H9 (cell line): ENCODE data around the gene MINDY4. TPM values are rescaled to one million over a fixed set of nuclear protein-coding genes. Genes with fewer than 3 reads are reported as not detected.

Experiments
- DNase-seq: peaks from one replicate; pipeline ENCODE4 v3.0.0-alpha.2; 2017
- H2AFZ ChIP-seq: one replicate; pipeline ENCODE4 v1.6.1; 2013; ENCODE audit warnings: mild to moderate bottlenecking, low read length, control low read depth, moderate library complexity
- H2AK5ac ChIP-seq: 2 replicates; pipeline ENCODE4 v1.6.1; 2013; ENCODE audit warnings: low read length, control low read depth, mixed read lengths; ENCODE audit not compliant: insufficient read length
- H2BK120ac ChIP-seq: one replicate; pipeline ENCODE4 v1.6.1; 2013; ENCODE audit warnings: low read depth, mild to moderate bottlenecking, low read length, control low read depth, inconsistent platforms; ENCODE audit not compliant: poor library complexity, severe bottlenecking
- H2BK12ac ChIP-seq: 2 replicates; pipeline ENCODE4 v1.6.1; 2013; ENCODE audit warnings: low read length, control low read depth, mixed read lengths, low read depth; ENCODE audit not compliant: insufficient read length
- H2BK15ac ChIP-seq: 2 replicates; pipeline ENCODE4 v1.6.1; 2013; ENCODE audit warnings: low read depth, low read length, control low read depth
- H2BK20ac ChIP-seq: one replicate; pipeline ENCODE4 v1.6.1; 2013; ENCODE audit warnings: low read depth, mild to moderate bottlenecking, low read length, control low read depth, inconsistent platforms; ENCODE audit not compliant: poor library complexity, severe bottlenecking
- H2BK5ac ChIP-seq: 2 replicates; pipeline ENCODE4 v1.6.1; 2013; ENCODE audit warnings: low read length, control low read depth, mixed read lengths; ENCODE audit not compliant: insufficient read length
- H3K14ac ChIP-seq: 2 replicates; pipeline ENCODE4 v1.6.1; 2013; ENCODE audit warnings: low read length, control low read depth; ENCODE audit not compliant: insufficient read depth
- H3K18ac ChIP-seq: 2 replicates; pipeline ENCODE4 v1.6.1; 2013; ENCODE audit warnings: low read depth, mild to moderate bottlenecking, mixed read lengths, low read length, control low read depth; ENCODE audit not compliant: insufficient read length
- H3K23ac ChIP-seq: 2 replicates; pipeline ENCODE4 v1.6.1; 2013; ENCODE audit warnings: low read length, control low read depth, mixed read lengths, low read depth; ENCODE audit not compliant: insufficient read length
- H3K23me2 ChIP-seq: 2 replicates; pipeline ENCODE4 v1.6.1; 2013; ENCODE audit warnings: low read depth, mild to moderate bottlenecking, mixed read lengths, low read length, control low read depth; ENCODE audit not compliant: insufficient read length, poor library complexity, severe bottlenecking
- H3K27ac ChIP-seq: 2 replicates; pipeline ENCODE4 v1.5.1; 2013; ENCODE audit warnings: low read length, control low read depth, mixed read lengths, low read depth; ENCODE audit not compliant: insufficient read length
- H3K27me3 ChIP-seq: 2 replicates; pipeline ENCODE4 v1.6.1; 2013; ENCODE audit warnings: low read length, control low read depth, inconsistent platforms; ENCODE audit not compliant: insufficient read depth
- H3K4ac ChIP-seq: 2 replicates; pipeline ENCODE4 v1.6.1; 2013; ENCODE audit warnings: low read depth, mild to moderate bottlenecking, control low read depth, inconsistent platforms, low read length, moderate library complexity
- H3K4me1 ChIP-seq: 2 replicates; pipeline ENCODE4 v1.6.1; 2013; ENCODE audit warnings: low read length, control low read depth, inconsistent platforms; ENCODE audit not compliant: insufficient read depth
- H3K4me2 ChIP-seq: 2 replicates; pipeline ENCODE4 v1.6.1; 2013; ENCODE audit warnings: low read length, control low read depth, mixed read lengths; ENCODE audit not compliant: insufficient read length, insufficient read depth
- H3K56ac ChIP-seq: 2 replicates; pipeline ENCODE4 v1.6.1; 2013; ENCODE audit warnings: low read depth, mild to moderate bottlenecking, mixed read lengths, low read length, control low read depth; ENCODE audit not compliant: insufficient read length
- H3K79me1 ChIP-seq: 2 replicates; pipeline ENCODE4 v1.6.1; 2013; ENCODE audit warnings: low read depth, mild to moderate bottlenecking, moderate library complexity, low read length, control low read depth, inconsistent platforms; ENCODE audit not compliant: insufficient read depth, poor library complexity, severe bottlenecking
- H3K79me2 ChIP-seq: 2 replicates; pipeline ENCODE4 v1.6.1; 2013; ENCODE audit warnings: low read length, control low read depth, inconsistent platforms; ENCODE audit not compliant: insufficient read depth
- H3K9ac ChIP-seq: 2 replicates; pipeline ENCODE4 v1.6.1; 2013; ENCODE audit warnings: low read length, control low read depth, mixed read lengths; ENCODE audit not compliant: insufficient read length; ENCODE audit errors: extremely low read depth
- H3K9me3 ChIP-seq: one replicate; pipeline ENCODE4 v1.6.1; 2013; ENCODE audit warnings: low read depth, low read length, inconsistent platforms; ENCODE audit not compliant: control insufficient read depth
- H3T11ph ChIP-seq: one replicate; pipeline ENCODE4 v1.6.1; 2013; ENCODE audit warnings: mild to moderate bottlenecking, low read length, control low read depth, inconsistent platforms
- H4K20me1 ChIP-seq: one replicate; pipeline ENCODE4 v1.6.1; 2013; ENCODE audit not compliant: control insufficient read depth, insufficient read length, insufficient read depth
- H4K5ac ChIP-seq: 2 replicates; pipeline ENCODE4 v1.6.1; 2013; ENCODE audit warnings: low read depth, mild to moderate bottlenecking, mixed read lengths, low read length, control low read depth; ENCODE audit not compliant: insufficient read length
- H4K8ac ChIP-seq: replicated peaks from 2 replicates; pipeline ENCODE4 v1.6.1; 2013; ENCODE audit warnings: low read length, control low read depth, mixed read lengths, low read depth; ENCODE audit not compliant: insufficient read length
- H4K91ac ChIP-seq: 2 replicates; pipeline ENCODE4 v1.6.1; 2013; ENCODE audit warnings: low read depth, mild to moderate bottlenecking, moderate library complexity, mixed read lengths, low read length, control low read depth; ENCODE audit not compliant: insufficient read length
- H3K27ac Mint-ChIP-seq, 3 experiments: 2 replicates in 2 of 3; 3 replicates in 1 of 3; pipeline ENCODE4 v1.8.0; 2020 to 2021; ENCODE audit warnings: mixed read lengths in 3 of 3, mild to moderate bottlenecking in 1 of 3, moderate library complexity in 1 of 3
- H3K27me3 Mint-ChIP-seq: 2 replicates; pipeline ENCODE4 v1.8.0; 2021; ENCODE audit warnings: low read depth, mild to moderate bottlenecking, moderate library complexity, mixed read lengths
- H3K36me3 Mint-ChIP-seq, 3 experiments: 2 replicates in 2 of 3; 3 replicates in 1 of 3; pipeline ENCODE4 v1.8.0; 2020 to 2021; ENCODE audit warnings: low read depth in 3 of 3, mixed read lengths in 3 of 3; ENCODE audit not compliant: insufficient read depth in 1 of 3
- H3K4me1 Mint-ChIP-seq, 2 experiments: 2 replicates each; pipeline ENCODE4 v1.8.0; 2020; ENCODE audit warnings: mixed read lengths in 2 of 2
- H3K4me3 Mint-ChIP-seq, 2 experiments: 2 replicates in 1 of 2; 3 replicates in 1 of 2; pipeline ENCODE4 v1.8.0; 2020 to 2021; ENCODE audit warnings: mild to moderate bottlenecking in 2 of 2, mixed read lengths in 2 of 2, moderate library complexity in 1 of 2
- H3K9me3 Mint-ChIP-seq, 2 experiments: 2 replicates in 1 of 2; 3 replicates in 1 of 2; pipeline ENCODE4 v1.8.0; 2020; ENCODE audit warnings: mild to moderate bottlenecking in 2 of 2, mixed read lengths in 2 of 2, moderate library complexity in 1 of 2
- WGBS: extraction: QIAGEN DNeasy Blood & Tissue Kit; methylation state at CpG from one replicate; pipeline ENCODE4 v1.1.7; 2013; ENCODE audit warnings: missing lambda C conversion rate, low lambda C conversion rate, mixed read lengths; ENCODE audit not compliant: insufficient read length; ENCODE audit errors: extremely low coverage; 5-methylcytosine and 5-hydroxymethylcytosine counted together
- total RNA-seq: library from RNA; stranded (reverse); gene quantifications from 2 replicates; pipeline ENCODE4 v1.2.1, GENCODE V29; 2021
- TF ChIP-seq, protein P1 (sequence below): fragments of 200-600 bp; sonication (generic); conservative IDR thresholded peaks from 3 replicates; pipeline ENCODE4 v1.8.0; 2021; ENCODE audit warnings: antibody characterized with exemption, mild to moderate bottlenecking

Gene MINDY4
- total RNA-seq, 1 experiment from 2014 or later: 3.1 TPM

DNA sequence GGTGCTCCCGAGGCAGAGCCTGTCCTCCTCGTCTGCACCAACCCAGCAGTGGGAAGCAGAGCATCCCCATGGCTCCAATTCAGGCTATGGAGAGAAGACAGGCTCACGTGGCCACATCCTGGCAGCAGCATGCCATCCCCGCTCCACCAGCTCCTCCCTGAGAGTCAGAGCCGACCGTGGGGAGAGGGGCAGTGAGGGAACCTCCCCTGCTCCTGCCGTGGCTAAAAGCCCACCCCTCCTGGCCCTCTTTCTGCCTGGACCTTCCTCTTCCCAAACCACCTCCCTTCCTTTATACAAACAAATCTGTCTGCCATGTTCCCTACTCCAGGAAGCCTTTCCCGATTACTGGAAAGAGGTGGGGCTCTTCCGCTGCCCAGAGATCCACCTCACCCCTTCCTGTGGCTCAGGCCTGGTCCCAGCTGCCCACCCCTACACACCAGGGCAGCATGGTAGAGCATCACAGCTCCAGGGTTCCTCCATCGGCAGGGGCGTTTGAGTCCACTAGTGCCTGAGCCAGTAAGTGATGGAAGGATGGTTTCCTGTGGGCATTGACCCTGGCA is 129.7 kb downstream of the MINDY4 start:
- no peak overlapping the region for H3K4ac ChIP-seq
- H2BK120ac ChIP-seq: no peak overlapping the region
- H2BK20ac ChIP-seq: no peak overlapping the region
- Mint-ChIP-seq H3K36me3 (no peaks in the 10 kb centered on the region; a peak in 1 of 7 replicates), H3K9me3 (no peaks in the 10 kb centered on the region; a peak in 1 of 5 replicates), H3K4me1 (peaks cover 0 to 15% of the 10 kb centered on the region in 2 experiments; a peak in 2 of 4 replicates), H3K4me3 (no peak overlapping the region), H3K27ac (no peak overlapping the region), H3K27me3 (peaks cover 4% of the 10 kb centered on the region)
- DNase-seq: no peak
- no peak overlapping the region for H4K91ac ChIP-seq
- no peak overlapping the region for H3K9ac ChIP-seq
- no peak overlapping the region for H2AFZ ChIP-seq
- H4K8ac ChIP-seq: no peak overlapping the region
- no peaks in the 10 kb centered on the region for H3K23me2 ChIP-seq
- H3T11ph ChIP-seq: no peak overlapping the region
- H3K27me3 ChIP-seq: no peaks in the 10 kb centered on the region
- no peak overlapping the region for H2BK5ac ChIP-seq
- no peak overlapping the region for H4K5ac ChIP-seq
- H3K14ac ChIP-seq: no peak overlapping the region
- H2BK12ac ChIP-seq: no peak overlapping the region
- H3K18ac ChIP-seq: no peak overlapping the region
- H3K23ac ChIP-seq: no peak overlapping the region
- H3K79me1 ChIP-seq: no peaks in the 10 kb centered on the region
- H3K9me3 ChIP-seq: no peaks in the 10 kb centered on the region
- no peaks in the 10 kb centered on the region for H4K20me1 ChIP-seq
- no peaks in the 10 kb centered on the region for H3K79me2 ChIP-seq
- no peak overlapping the region for H3K56ac ChIP-seq
- H2BK15ac ChIP-seq: no peak overlapping the region
- WGBS: no CpG with 5 or more reads among the region's 11 CpGs
- no peaks in the 10 kb centered on the region for H3K4me1 ChIP-seq
- H3K27ac ChIP-seq: no peak overlapping the region
- no peak overlapping the region for H2AK5ac ChIP-seq
- TF ChIP-seq, protein P1, sequence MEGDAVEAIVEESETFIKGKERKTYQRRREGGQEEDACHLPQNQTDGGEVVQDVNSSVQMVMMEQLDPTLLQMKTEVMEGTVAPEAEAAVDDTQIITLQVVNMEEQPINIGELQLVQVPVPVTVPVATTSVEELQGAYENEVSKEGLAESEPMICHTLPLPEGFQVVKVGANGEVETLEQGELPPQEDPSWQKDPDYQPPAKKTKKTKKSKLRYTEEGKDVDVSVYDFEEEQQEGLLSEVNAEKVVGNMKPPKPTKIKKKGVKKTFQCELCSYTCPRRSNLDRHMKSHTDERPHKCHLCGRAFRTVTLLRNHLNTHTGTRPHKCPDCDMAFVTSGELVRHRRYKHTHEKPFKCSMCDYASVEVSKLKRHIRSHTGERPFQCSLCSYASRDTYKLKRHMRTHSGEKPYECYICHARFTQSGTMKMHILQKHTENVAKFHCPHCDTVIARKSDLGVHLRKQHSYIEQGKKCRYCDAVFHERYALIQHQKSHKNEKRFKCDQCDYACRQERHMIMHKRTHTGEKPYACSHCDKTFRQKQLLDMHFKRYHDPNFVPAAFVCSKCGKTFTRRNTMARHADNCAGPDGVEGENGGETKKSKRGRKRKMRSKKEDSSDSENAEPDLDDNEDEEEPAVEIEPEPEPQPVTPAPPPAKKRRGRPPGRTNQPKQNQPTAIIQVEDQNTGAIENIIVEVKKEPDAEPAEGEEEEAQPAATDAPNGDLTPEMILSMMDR: no peak
- H3K4me2 ChIP-seq: no peak overlapping the region
